IMR-90 (cell line): ENCODE results near the gene UTP3. TPM values are rescaled to one million over a fixed set of nuclear protein-coding genes. Genes with fewer than 3 reads are reported as not detected.

ENCODE experiments used
- ATAC-seq: fragments of 200-7000 bp; cut with Tn5 transposase; 2 replicates; pipeline ENCODE4 v1.9.1; 2020; ENCODE audit warnings: low read depth, mild to moderate bottlenecking, moderate library complexity
- BruUV-seq: library from RNA; stranded (reverse); fragments of 400-500 nt; replicated peaks from 2 replicates; lab custom pipeline; 2021; lab: Mats Ljungman, UMichigan
- CTCF ChIA-PET: fragments of 300-600 bp; formaldehyde crosslinking; extraction: SDS; loops from one replicate; lab custom pipeline; 2021; ENCODE audit warnings: antibody characterized with exemption; lab: Yijun Ruan, JAX
- POLR2A ChIA-PET: fragments of 300-600 bp; sonication (Branson Sonifier 250); formaldehyde crosslinking; loops from one replicate; lab custom pipeline; 2022; ENCODE audit warnings: antibody characterized with exemption; ENCODE audit not compliant: unreplicated experiment; lab: Charles Lee
- DNase-seq: peaks from one replicate; pipeline ENCODE4 v3.0.0; 2013
- H2AFZ ChIP-seq: replicated peaks from 2 replicates; pipeline ENCODE3; 2013; ENCODE audit warnings: low read length, mild to moderate bottlenecking; ENCODE audit not compliant: poor library complexity
- H2AK5ac ChIP-seq: 2 replicates; pipeline ENCODE4 v1.6.1; 2013; ENCODE audit warnings: low read depth, low read length, inconsistent platforms
- H2AK9ac ChIP-seq: replicated peaks from 2 replicates; pipeline ENCODE3; 2013; ENCODE audit warnings: mild to moderate bottlenecking, low read depth, low read length, moderate library complexity; ENCODE audit not compliant: poor library complexity
- H2BK120ac ChIP-seq: 2 replicates; pipeline ENCODE4 v1.6.1; 2013; ENCODE audit warnings: low read depth, low read length, inconsistent platforms
- H2BK15ac ChIP-seq: 3 replicates; pipeline ENCODE4 v1.6.1; 2013; ENCODE audit warnings: low read depth, low read length, inconsistent platforms
- H2BK20ac ChIP-seq: 2 replicates; pipeline ENCODE4 v1.6.1; 2013; ENCODE audit warnings: low read depth, mild to moderate bottlenecking, inconsistent platforms, low read length, moderate library complexity
- H2BK5ac ChIP-seq: 2 replicates; pipeline ENCODE4 v1.6.1; 2013; ENCODE audit warnings: mild to moderate bottlenecking, low read depth, low read length, inconsistent platforms; ENCODE audit not compliant: poor library complexity, severe bottlenecking
- H3K14ac ChIP-seq: replicated peaks from 2 replicates; pipeline ENCODE4 v1.6.1; 2013; ENCODE audit warnings: low read depth, low read length, inconsistent platforms
- H3K18ac ChIP-seq: 2 replicates; pipeline ENCODE4 v1.6.1; 2013; ENCODE audit warnings: low read depth, low read length, control low read depth
- H3K23ac ChIP-seq: 2 replicates; pipeline ENCODE4 v1.6.1; 2013; ENCODE audit warnings: low read depth, low read length, inconsistent platforms
- H3K27ac ChIP-seq: 2 replicates; pipeline ENCODE4 v1.5.1; 2013; ENCODE audit warnings: mild to moderate bottlenecking, control low read depth, low read length; ENCODE audit not compliant: insufficient read depth
- H3K27me3 ChIP-seq: 2 replicates; pipeline ENCODE4 v1.6.1; 2013; ENCODE audit warnings: low read length; ENCODE audit not compliant: control insufficient read depth, insufficient read depth
- H3K36me3 ChIP-seq: 2 replicates; pipeline ENCODE4 v1.6.1; 2013; ENCODE audit warnings: low read length, mixed read lengths; ENCODE audit not compliant: control insufficient read depth, insufficient read depth
- H3K4ac ChIP-seq: 2 replicates; pipeline ENCODE4 v1.6.1; 2013; ENCODE audit warnings: low read depth, low read length, inconsistent platforms
- H3K4me1 ChIP-seq: 2 replicates; pipeline ENCODE4 v1.6.1; 2013; ENCODE audit warnings: low read length, mixed read lengths; ENCODE audit not compliant: control insufficient read depth, insufficient read depth
- H3K4me2 ChIP-seq: 2 replicates; pipeline ENCODE4 v1.6.1; 2013; ENCODE audit warnings: low read depth, mild to moderate bottlenecking, control low read depth, low read length, moderate library complexity
- H3K4me3 ChIP-seq: 2 replicates; pipeline ENCODE4 v1.5.1; 2013; ENCODE audit warnings: low read depth, mild to moderate bottlenecking, control low read depth, low read length, moderate library complexity; ENCODE audit not compliant: insufficient read depth
- H3K56ac ChIP-seq: 2 replicates; pipeline ENCODE4 v1.6.1; 2013; ENCODE audit warnings: low read length, inconsistent platforms; ENCODE audit not compliant: insufficient read depth; ENCODE audit errors: extremely low read depth
- H3K79me1 ChIP-seq, 2 experiments: 2 replicates each; pipeline ENCODE4 v1.6.1; 2013; ENCODE audit warnings: low read length in 2 of 2, inconsistent platforms in 1 of 2, low read depth in 1 of 2
- H3K9ac ChIP-seq: 2 replicates; pipeline ENCODE4 v1.6.1; 2013; ENCODE audit warnings: low read depth, low read length, control low read depth
- H3K9me1 ChIP-seq: 2 replicates; pipeline ENCODE4 v1.6.1; 2013; ENCODE audit warnings: low read length, inconsistent platforms; ENCODE audit not compliant: insufficient read depth
- H3K9me3 ChIP-seq: 2 replicates; pipeline ENCODE4 v1.6.1; 2013; ENCODE audit warnings: low read length; ENCODE audit not compliant: control insufficient read depth, insufficient read depth
- H4K20me1 ChIP-seq: 2 replicates; pipeline ENCODE4 v1.6.1; 2013; ENCODE audit warnings: low read length, inconsistent platforms; ENCODE audit not compliant: insufficient read depth
- H4K5ac ChIP-seq: 2 replicates; pipeline ENCODE4 v1.6.1; 2013; ENCODE audit warnings: mild to moderate bottlenecking, low read depth, low read length, control low read depth
- H4K8ac ChIP-seq, 2 experiments: 2 replicates each; pipeline ENCODE4 v1.6.1; 2013; ENCODE audit warnings: low read depth in 2 of 2, low read length in 2 of 2, control low read depth in 1 of 2, inconsistent platforms in 1 of 2
- H4K91ac ChIP-seq: 2 replicates; pipeline ENCODE4 v1.6.1; 2013; ENCODE audit warnings: low read depth, low read length, inconsistent platforms; ENCODE audit not compliant: insufficient read depth
- BHLHE40 ChIP-seq: fragments of 150-350 bp; IDR thresholded peaks from 2 replicates; pipeline ENCODE4 v1.6.1; 2016; ENCODE audit warnings: mild to moderate bottlenecking, low read depth, low read length
- CHD1 ChIP-seq: IDR thresholded peaks from 2 replicates; pipeline ENCODE4 v1.6.1; 2012; ENCODE audit warnings: low read depth, low read length, improper control_type of control experiment
- FOS ChIP-seq: fragments of 150-350 bp; IDR thresholded peaks from 2 replicates; pipeline ENCODE4 v1.6.1; 2016; ENCODE audit warnings: low read depth, low read length
- MXI1 ChIP-seq: IDR thresholded peaks from 2 replicates; pipeline ENCODE4 v1.6.1; 2012; ENCODE audit warnings: low read depth, mild to moderate bottlenecking, low read length, moderate library complexity, borderline replicate concordance
- NFE2L2 ChIP-seq: fragments of 150-350 bp; IDR thresholded peaks from 2 replicates; pipeline ENCODE4 v1.6.1; 2016; ENCODE audit warnings: low read depth, mild to moderate bottlenecking, low read length
- RAD21 ChIP-seq: IDR thresholded peaks from 2 replicates; pipeline ENCODE4 v1.6.1; 2012; ENCODE audit warnings: low read length, improper control_type of control experiment
- RCOR1 ChIP-seq: IDR thresholded peaks from 2 replicates; pipeline ENCODE4 v1.6.1; 2012; ENCODE audit warnings: mild to moderate bottlenecking, low read length, improper control_type of control experiment; ENCODE audit not compliant: insufficient replicate concordance
- SMC3 ChIP-seq: fragments of 150-350 bp; IDR thresholded peaks from 2 replicates; pipeline ENCODE4 v1.6.1; 2016; ENCODE audit warnings: low read depth, mild to moderate bottlenecking, antibody characterized with exemption, low read length, moderate library complexity
- WGBS, 2 experiments: methylation state at CpG; one replicate each; pipeline versions ENCODE4 v1.1.5 to v1.1.7; 2013; ENCODE audit warnings: missing lambda C conversion rate in 2 of 2; ENCODE audit not compliant: insufficient read length in 1 of 2; ENCODE audit errors: extremely low coverage in 2 of 2; 5-methylcytosine and 5-hydroxymethylcytosine counted together
- dilution Hi-C: fragments of 300-500 bp; cut with HindIII; formaldehyde crosslinking; loops from one replicate; pipeline ENCODE4 v1.14.3; 2018; ENCODE audit warnings: low sequenced_read_pairs; ENCODE audit not compliant: unreplicated experiment
- in situ Hi-C: fragments of 300-500 bp; cut with MboI; formaldehyde crosslinking; loops from 3 replicates; pipeline ENCODE4 v1.14.3; 2019; ENCODE audit warnings: low sequenced_read_pairs, inconsistent platforms, mixed read lengths
- intact Hi-C: fragments of 100-400 bp; cut with micrococcal nuclease; formaldehyde crosslinking; loops from 2 replicates; pipeline ENCODE4 v1.10.0; 2022
- polyA plus RNA-seq, 3 experiments: library from polyadenylated mRNA; depleted of rRNA; stranded (reverse); fragments of >200 nt; gene quantifications; 2 replicates each; pipeline ENCODE4 v1.2.3, GENCODE V29; 2012; ENCODE audit warnings: low replicate concordance in 1 of 3
- total RNA-seq: library from RNA; depleted of rRNA; stranded (reverse); fragments of >200 nt; gene quantifications from 2 replicates; pipeline ENCODE4 v1.2.3, GENCODE V29; 2012
- TF ChIP-seq, protein P1 (sequence below): fragments of 150-350 bp; IDR thresholded peaks from 2 replicates; pipeline ENCODE4 v1.6.1; 2016; ENCODE audit warnings: low read depth, mild to moderate bottlenecking, low read length, moderate library complexity, borderline replicate concordance
- TF ChIP-seq, protein P2 (sequence below): conservative IDR thresholded peaks from 2 replicates; pipeline ENCODE4 v1.5.1; 2012; ENCODE audit warnings: mild to moderate bottlenecking, low read depth, low read length, improper control_type of control experiment

Gene UTP3
- total and polyA plus RNA-seq, 2 of the 4 experiments (the other 2 are of a cell fraction) = 14.9 to 30.7 TPM

DNA sequence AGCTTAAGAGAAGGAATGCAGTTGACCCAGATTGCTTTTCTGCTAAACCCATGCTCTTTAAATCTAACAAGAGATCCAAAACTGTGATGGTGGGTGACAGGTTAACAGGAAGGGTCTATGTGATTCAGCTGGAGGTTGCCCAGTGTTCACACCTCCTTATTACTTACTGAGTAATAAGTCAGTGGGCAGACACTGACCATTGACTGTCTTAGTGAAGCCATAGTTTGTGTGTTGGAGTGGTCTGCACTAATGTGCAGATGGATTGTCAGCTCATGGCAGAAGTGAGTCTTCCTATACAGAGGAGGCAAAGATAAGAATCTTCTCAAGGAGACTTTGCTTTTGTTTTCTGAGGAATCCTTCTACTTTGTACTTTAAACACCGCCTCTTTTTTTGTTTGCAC lies 18.2 kb downstream of the UTP3 start:
- no CpG with 5 or more reads among the region's 1 CpG for WGBS, 2 experiments
- BruUV-seq = TSS peak; percentile 27
- in situ Hi-C loops = no loop called here

More for the DNA sequence above, 18.2 kb downstream of the UTP3 start:
- peak overlapping the region; percentile 7 for H3K4ac ChIP-seq
- H4K8ac ChIP-seq = peak overlapping the region in 1 of 2 experiments; percentile 13; a peak in 2 of 4 replicates
- CTCF ChIA-PET = interaction anchor here (0.7 kb wide), 1 partner anchor 54 kb away, joined by 3 read pairs; no protein-coding TSS in a partner anchor
- peak overlapping the region; percentile 67; the same call in 1 of the 2 replicates for H3K4me3 ChIP-seq
- peaks cover 7% of the 10 kb centered on the region for H3K9me1 ChIP-seq
- H2AK5ac ChIP-seq = no peak overlapping the region
- no peaks in the 10 kb centered on the region for H3K27me3 ChIP-seq
- dilution Hi-C loops (no loop called here), intact Hi-C loops (loop anchor here (5.0 kb wide), 1 partner anchor 71 kb away; no protein-coding TSS in a partner anchor)
- H2BK120ac ChIP-seq = no peak overlapping the region
- no peaks in the 10 kb centered on the region for H3K9me3 ChIP-seq
- ATAC-seq (no peak), DNase-seq (peak; percentile 16)
- no peaks in the 10 kb centered on the region for H3K36me3 ChIP-seq
- H2AFZ ChIP-seq = peak overlapping the region; percentile 19
- peaks cover 4% of the 10 kb centered on the region; the same call in 1 of the 2 replicates for H3K4me1 ChIP-seq
- peak overlapping the region; percentile 82 for H3K23ac ChIP-seq
- H2BK15ac ChIP-seq = no peak overlapping the region
- H3K56ac ChIP-seq = no peak overlapping the region
- peak overlapping the region; percentile 81 for H3K14ac ChIP-seq
- TF ChIP-seq RCOR1 = no peak
- no peak for TF ChIP-seq RAD21
- TF ChIP-seq, protein P1, sequence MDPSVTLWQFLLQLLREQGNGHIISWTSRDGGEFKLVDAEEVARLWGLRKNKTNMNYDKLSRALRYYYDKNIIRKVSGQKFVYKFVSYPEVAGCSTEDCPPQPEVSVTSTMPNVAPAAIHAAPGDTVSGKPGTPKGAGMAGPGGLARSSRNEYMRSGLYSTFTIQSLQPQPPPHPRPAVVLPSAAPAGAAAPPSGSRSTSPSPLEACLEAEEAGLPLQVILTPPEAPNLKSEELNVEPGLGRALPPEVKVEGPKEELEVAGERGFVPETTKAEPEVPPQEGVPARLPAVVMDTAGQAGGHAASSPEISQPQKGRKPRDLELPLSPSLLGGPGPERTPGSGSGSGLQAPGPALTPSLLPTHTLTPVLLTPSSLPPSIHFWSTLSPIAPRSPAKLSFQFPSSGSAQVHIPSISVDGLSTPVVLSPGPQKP = no peak
- TF ChIP-seq MXI1 = no peak
- no peak for TF ChIP-seq NFE2L2
- no peak for TF ChIP-seq BHLHE40
- no peak for TF ChIP-seq SMC3
- TF ChIP-seq CHD1 = no peak
- TF ChIP-seq FOS = no peak
- TF ChIP-seq, protein P2, sequence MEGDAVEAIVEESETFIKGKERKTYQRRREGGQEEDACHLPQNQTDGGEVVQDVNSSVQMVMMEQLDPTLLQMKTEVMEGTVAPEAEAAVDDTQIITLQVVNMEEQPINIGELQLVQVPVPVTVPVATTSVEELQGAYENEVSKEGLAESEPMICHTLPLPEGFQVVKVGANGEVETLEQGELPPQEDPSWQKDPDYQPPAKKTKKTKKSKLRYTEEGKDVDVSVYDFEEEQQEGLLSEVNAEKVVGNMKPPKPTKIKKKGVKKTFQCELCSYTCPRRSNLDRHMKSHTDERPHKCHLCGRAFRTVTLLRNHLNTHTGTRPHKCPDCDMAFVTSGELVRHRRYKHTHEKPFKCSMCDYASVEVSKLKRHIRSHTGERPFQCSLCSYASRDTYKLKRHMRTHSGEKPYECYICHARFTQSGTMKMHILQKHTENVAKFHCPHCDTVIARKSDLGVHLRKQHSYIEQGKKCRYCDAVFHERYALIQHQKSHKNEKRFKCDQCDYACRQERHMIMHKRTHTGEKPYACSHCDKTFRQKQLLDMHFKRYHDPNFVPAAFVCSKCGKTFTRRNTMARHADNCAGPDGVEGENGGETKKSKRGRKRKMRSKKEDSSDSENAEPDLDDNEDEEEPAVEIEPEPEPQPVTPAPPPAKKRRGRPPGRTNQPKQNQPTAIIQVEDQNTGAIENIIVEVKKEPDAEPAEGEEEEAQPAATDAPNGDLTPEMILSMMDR = no peak
- no peak overlapping the region for H2AK9ac ChIP-seq
- H4K91ac ChIP-seq = no peak overlapping the region
- POLR2A ChIA-PET = no interaction called here
- H2BK20ac ChIP-seq = no peak overlapping the region
- H3K27ac ChIP-seq = peak overlapping the region; percentile 3; the same call in 1 of the 2 replicates
- peak overlapping the region; percentile 22 for H2BK5ac ChIP-seq
- H4K5ac ChIP-seq = no peak overlapping the region
- H3K9ac ChIP-seq = peak overlapping the region; percentile 64; the same call in 1 of the 2 replicates
- H3K18ac ChIP-seq = peak overlapping the region; percentile 6; the same call in 1 of the 2 replicates
- H3K79me1 ChIP-seq = peaks cover 21 to 50% of the 10 kb centered on the region in 2 experiments
- H3K4me2 ChIP-seq = peak overlapping the region; percentile 93
- peaks cover 2% of the 10 kb centered on the region; the same call in 1 of the 2 replicates for H4K20me1 ChIP-seq
